Measurements from ENCODE around the gene CCDC174. TPM values are rescaled to one million over a fixed set of nuclear protein-coding genes. Genes with fewer than 3 reads are reported as not detected.

The CCDC174 gene
- total and polyA plus RNA-seq, 2 of the 4 experiments (the other 2 are of a cell fraction): 5.9 to 9.6 TPM

DNA sequence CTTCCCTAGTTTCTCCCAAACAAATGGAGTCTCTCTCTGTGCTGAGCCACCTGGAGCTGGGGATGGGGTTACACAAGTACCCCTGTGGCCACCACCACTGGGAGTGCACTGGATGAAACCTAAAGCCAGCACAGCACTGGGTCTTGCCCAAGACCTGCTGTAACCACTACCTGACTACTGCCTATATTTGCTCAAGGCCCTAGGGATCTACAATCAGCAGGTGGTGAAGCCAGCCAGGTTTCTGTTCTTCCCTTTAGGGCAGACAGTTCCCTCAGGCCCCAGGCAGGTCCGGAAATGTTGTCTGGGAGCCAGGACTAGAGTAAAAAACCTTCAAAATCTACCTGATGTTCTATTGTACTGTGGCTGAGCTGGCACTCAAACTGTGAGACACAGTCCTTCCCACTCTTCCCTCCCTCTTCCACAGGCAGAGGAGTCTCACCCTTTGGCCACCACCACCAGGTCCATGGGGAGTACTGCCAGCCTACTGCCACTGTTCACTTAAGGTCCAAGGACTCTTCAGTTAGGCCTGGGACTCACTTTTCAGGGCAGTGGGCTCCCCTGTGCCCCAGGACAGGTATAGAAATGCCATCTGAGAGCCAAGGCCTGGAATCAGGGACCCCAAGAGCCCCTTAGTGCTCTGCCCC is 47.2 kb downstream of the CCDC174 start:
- intact Hi-C loops (cut with micrococcal nuclease): no loop called here
- DNase-seq: no peak
- no CpG with 5 or more reads among the region's 1 CpG for WGBS, 2 experiments (ENCODE audit: extremely low coverage in 2 of 2, insufficient read length in 1 of 2)

More for the DNA sequence above, 47.2 kb downstream of the CCDC174 start:
- Histone ChIP-seq H2BK20ac (ENCODE audit: low read depth, low read length) (no peak overlapping the region), H2BK15ac (ENCODE audit: low read depth, low read length) (no peak overlapping the region), H2BK120ac (ENCODE audit: low read depth, low read length) (no peak overlapping the region), H4K20me1 (ENCODE audit: insufficient read depth, low read length) (no peaks in the 10 kb centered on the region), H3K9me1 (ENCODE audit: insufficient read depth, low read length) (no peaks in the 10 kb centered on the region), H2AK5ac (ENCODE audit: low read depth, low read length) (no peak overlapping the region), H4K5ac (ENCODE audit: low read depth, low read length) (no peak overlapping the region), H3K4me3 (ENCODE audit: insufficient read depth, low read depth, low read length) (no peak overlapping the region), H3K4me2 (ENCODE audit: low read depth, low read length) (no peak overlapping the region), H3K18ac (ENCODE audit: low read depth, low read length) (no peak overlapping the region), H4K8ac (ENCODE audit: low read depth in 2 of 2, low read length in 2 of 2) (no peak overlapping the region), H3K56ac (ENCODE audit: extremely low read depth, insufficient read depth, low read length) (no peak overlapping the region), H3K9me3 (ENCODE audit: control insufficient read depth, insufficient read depth, low read length) (no peaks in the 10 kb centered on the region), H2AK9ac (replicated peaks; ENCODE audit: low read depth, low read length, poor library complexity) (no peak overlapping the region), H3K9ac (ENCODE audit: low read depth, low read length) (no peak overlapping the region), H3K14ac (replicated peaks; ENCODE audit: low read depth, low read length) (no peak overlapping the region), H2AFZ (replicated peaks; ENCODE audit: low read length, poor library complexity) (no peak overlapping the region), H3K23ac (ENCODE audit: low read depth, low read length) (no peak overlapping the region), H2BK5ac (ENCODE audit: low read depth, low read length, poor library complexity, severe bottlenecking) (no peak overlapping the region), H3K4me1 (ENCODE audit: control insufficient read depth, insufficient read depth, low read length) (no peaks in the 10 kb centered on the region), H4K91ac (ENCODE audit: insufficient read depth, low read depth, low read length) (no peak overlapping the region), H3K4ac (ENCODE audit: low read depth, low read length) (no peak overlapping the region), H3K27me3 (ENCODE audit: control insufficient read depth, insufficient read depth, low read length) (no peaks in the 10 kb centered on the region; the same call in 1 of the 2 replicates), H3K36me3 (ENCODE audit: control insufficient read depth, insufficient read depth, low read length) (no peaks in the 10 kb centered on the region), H3K79me1 (ENCODE audit: low read depth in 1 of 2, low read length in 2 of 2) (no peaks in the 10 kb centered on the region), H3K27ac (ENCODE audit: insufficient read depth, low read length) (no peak overlapping the region)
- TF ChIP-seq, protein P1, sequence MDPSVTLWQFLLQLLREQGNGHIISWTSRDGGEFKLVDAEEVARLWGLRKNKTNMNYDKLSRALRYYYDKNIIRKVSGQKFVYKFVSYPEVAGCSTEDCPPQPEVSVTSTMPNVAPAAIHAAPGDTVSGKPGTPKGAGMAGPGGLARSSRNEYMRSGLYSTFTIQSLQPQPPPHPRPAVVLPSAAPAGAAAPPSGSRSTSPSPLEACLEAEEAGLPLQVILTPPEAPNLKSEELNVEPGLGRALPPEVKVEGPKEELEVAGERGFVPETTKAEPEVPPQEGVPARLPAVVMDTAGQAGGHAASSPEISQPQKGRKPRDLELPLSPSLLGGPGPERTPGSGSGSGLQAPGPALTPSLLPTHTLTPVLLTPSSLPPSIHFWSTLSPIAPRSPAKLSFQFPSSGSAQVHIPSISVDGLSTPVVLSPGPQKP (IDR thresholded peaks at IDR 0.05; ENCODE audit: borderline replicate concordance, low read depth, low read length): no peak
- no peak for TF ChIP-seq BHLHE40 (IDR thresholded peaks at IDR 0.05; ENCODE audit: low read depth, low read length)
- no peak for TF ChIP-seq CHD1 (IDR thresholded peaks at IDR 0.05; ENCODE audit: low read depth, low read length)
- no peak for TF ChIP-seq MAZ (IDR thresholded peaks at IDR 0.05; ENCODE audit: borderline replicate concordance, low read depth, low read length)
- TF ChIP-seq MAFK (IDR thresholded peaks at IDR 0.05; ENCODE audit: low read depth, low read length): no peak
- TF ChIP-seq CTCF (conservative IDR thresholded peaks at IDR 0.05; ENCODE audit: low read depth, low read length): no peak
- TF ChIP-seq POLR2A (IDR thresholded peaks at IDR 0.05; ENCODE audit: low read depth, low read length): no peak
- TF ChIP-seq RFX5 (IDR thresholded peaks at IDR 0.05; ENCODE audit: low read depth, low read length): no peak
- no peak for TF ChIP-seq MXI1 (IDR thresholded peaks at IDR 0.05; ENCODE audit: borderline replicate concordance, low read depth, low read length)
- no peak for TF ChIP-seq RCOR1 (IDR thresholded peaks at IDR 0.05; ENCODE audit: insufficient replicate concordance, low read length)
- no peak for TF ChIP-seq SMC3 (IDR thresholded peaks at IDR 0.05; ENCODE audit: low read depth, low read length)
- TF ChIP-seq USF2 (IDR thresholded peaks at IDR 0.05; ENCODE audit: low read depth, low read length): no peak
- TF ChIP-seq FOS (IDR thresholded peaks at IDR 0.05; ENCODE audit: low read depth, low read length): no peak
- TF ChIP-seq RAD21 (IDR thresholded peaks at IDR 0.05; ENCODE audit: low read length): no peak
- TF ChIP-seq CEBPB (IDR thresholded peaks at IDR 0.05; ENCODE audit: low read depth, low read length): no peak
- no peak for TF ChIP-seq NFE2L2 (IDR thresholded peaks at IDR 0.05; ENCODE audit: low read depth, low read length)
- ATAC-seq (ENCODE audit: low read depth): no peak
- CTCF ChIA-PET: no interaction called here
- in situ Hi-C loops (cut with MboI; ENCODE audit: low sequenced_read_pairs) (no loop called here), dilution Hi-C loops (cut with HindIII; ENCODE audit: low sequenced_read_pairs, unreplicated experiment) (no loop called here)
- POLR2A ChIA-PET (ENCODE audit: unreplicated experiment): no interaction called here
- no TSS peak for BruUV-seq (replicated peaks)

All from IMR-90 (cell line).